ENCODE results near the gene RNF213. TPM values are rescaled to one million over a fixed set of nuclear protein-coding genes. Genes with fewer than 3 reads are reported as not detected.

Gene RNF213
- polyA plus RNA-seq, 1 donor (not counting 4 experiments of a cell fraction or from before 2014, with no cell fraction given), result 24.4 TPM

- DNase-seq (ENCODE audit: low read depth, low spot score), result no peak
- peak overlapping the region; percentile 85 for H3K4me2 ChIP-seq (ENCODE audit: control insufficient read depth, extremely low read depth, insufficient read depth, low read depth, low read length)
- no peaks in the 10 kb centered on the region for H3K27me3 ChIP-seq (ENCODE audit: control insufficient read depth, extremely low read depth, insufficient read depth, low read length)
- dilution Hi-C loops (cut with MboI; ENCODE audit: extremely low pct_ligation_motif_present, low sequenced_read_pairs), result no loop called here
- H3K27ac ChIP-seq (ENCODE audit: control insufficient read depth, insufficient read depth, low read length), result peak overlapping the region; percentile 24
- peaks cover 20% of the 10 kb centered on the region for H3K4me1 ChIP-seq (ENCODE audit: control insufficient read depth, extremely low read depth, insufficient read depth, low read length)
- H4K20me1 ChIP-seq (ENCODE audit: control insufficient read depth, extremely low read depth, insufficient read depth, low read length), result no peaks in the 10 kb centered on the region
- no peak overlapping the region for H2AFZ ChIP-seq (ENCODE audit: control insufficient read depth, low read length)
- peaks cover 12 to 16% of the 10 kb centered on the region in 2 experiments for H3K36me3 ChIP-seq (ENCODE audit: control insufficient read depth in 2 of 2, extremely low read depth in 1 of 2, insufficient read depth in 2 of 2, low read length in 2 of 2)
- H3K9me3 ChIP-seq (ENCODE audit: control insufficient read depth, low read depth, low read length), result no peaks in the 10 kb centered on the region
- peaks cover 14% of the 10 kb centered on the region for H3K79me2 ChIP-seq (ENCODE audit: control insufficient read depth, insufficient read depth, low read length)
- peak overlapping the region in 2 of 3 experiments; percentile 5 to 17 for H3K4me3 ChIP-seq (ENCODE audit: control insufficient read depth in 2 of 3, extremely low read depth in 1 of 3, insufficient read depth in 2 of 3, low read depth in 1 of 3, low read length in 3 of 3)
- TF ChIP-seq CTCF (optimal IDR thresholded peaks at IDR 0.05 in 1 of 3, IDR thresholded peaks at IDR 0.05 in 1 of 3, conservative IDR thresholded peaks at IDR 0.05 in 1 of 3; ENCODE audit: extremely low read depth in 1 of 3, insufficient read depth in 2 of 3, low read length in 3 of 3) (no peak), EZH2 (IDR thresholded peaks at IDR 0.05; ENCODE audit: low read length) (no peak)
- no peaks in the 10 kb centered on the region for H3K9me1 ChIP-seq (ENCODE audit: control insufficient read depth, extremely low read depth, insufficient read depth, low read length)
- no peak for FAIRE-seq
- peak overlapping the region; percentile 28 for H3K9ac ChIP-seq (ENCODE audit: control insufficient read depth, extremely low read depth, insufficient read depth, low read length)
These were observed 2.9 kb downstream of the RNF213 start for GRCh38 chr17:80263253-80264204.

- dilution Hi-C loops (cut with MboI; ENCODE audit: extremely low pct_ligation_motif_present, low sequenced_read_pairs), result no loop called here
These were observed 3.8 kb downstream of the RNF213 start for GRCh38 chr17:80264205-80265075.

More at GRCh38 chr17:80264205-80265075, 3.8 kb downstream of the RNF213 start:
- no peak overlapping the region for H3K9ac ChIP-seq (ENCODE audit: control insufficient read depth, extremely low read depth, insufficient read depth, low read length)
- peaks cover 14% of the 10 kb centered on the region for H3K79me2 ChIP-seq (ENCODE audit: control insufficient read depth, insufficient read depth, low read length)
- H3K4me2 ChIP-seq (ENCODE audit: control insufficient read depth, extremely low read depth, insufficient read depth, low read depth, low read length), result no peak overlapping the region
- H3K4me3 ChIP-seq (ENCODE audit: control insufficient read depth in 2 of 3, extremely low read depth in 1 of 3, insufficient read depth in 2 of 3, low read depth in 1 of 3, low read length in 3 of 3), result no peak overlapping the region
- H2AFZ ChIP-seq (ENCODE audit: control insufficient read depth, low read length), result no peak overlapping the region
- peaks cover 12 to 21% of the 10 kb centered on the region in 2 experiments for H3K36me3 ChIP-seq (ENCODE audit: control insufficient read depth in 2 of 2, extremely low read depth in 1 of 2, insufficient read depth in 2 of 2, low read length in 2 of 2)
- DNase-seq (ENCODE audit: low read depth, low spot score) (no peak), FAIRE-seq (no peak)
- TF ChIP-seq EZH2 (IDR thresholded peaks at IDR 0.05; ENCODE audit: low read length) (no peak), CTCF (optimal IDR thresholded peaks at IDR 0.05 in 1 of 3, IDR thresholded peaks at IDR 0.05 in 1 of 3, conservative IDR thresholded peaks at IDR 0.05 in 1 of 3; ENCODE audit: extremely low read depth in 1 of 3, insufficient read depth in 2 of 3, low read length in 3 of 3) (no peak)
- peaks cover 20% of the 10 kb centered on the region for H3K4me1 ChIP-seq (ENCODE audit: control insufficient read depth, extremely low read depth, insufficient read depth, low read length)
- no peaks in the 10 kb centered on the region for H4K20me1 ChIP-seq (ENCODE audit: control insufficient read depth, extremely low read depth, insufficient read depth, low read length)
- H3K27me3 ChIP-seq (ENCODE audit: control insufficient read depth, extremely low read depth, insufficient read depth, low read length), result no peaks in the 10 kb centered on the region
- H3K27ac ChIP-seq (ENCODE audit: control insufficient read depth, insufficient read depth, low read length), result no peak overlapping the region
- no peaks in the 10 kb centered on the region for H3K9me3 ChIP-seq (ENCODE audit: control insufficient read depth, low read depth, low read length)
- H3K9me1 ChIP-seq (ENCODE audit: control insufficient read depth, extremely low read depth, insufficient read depth, low read length), result no peaks in the 10 kb centered on the region

Measured in keratinocyte (primary cell).